AG08396 (cell line): ENCODE measurements around the gene HAUS1.
A peak's percentile ranks its signal among the peaks of the same experiment; 100 is the strongest.
"Not testable (repeated sequence)": the region's sequence is repeated elsewhere in the genome, so short reads cannot be mapped to it uniquely, and the experiment has no call there.

Experiments
- DNase-seq: peaks from one replicate; pipeline ENCODE4 v3.0.0; 2012; ENCODE audit warnings: low spot score, mixed read lengths

Gene HAUS1

DNA sequence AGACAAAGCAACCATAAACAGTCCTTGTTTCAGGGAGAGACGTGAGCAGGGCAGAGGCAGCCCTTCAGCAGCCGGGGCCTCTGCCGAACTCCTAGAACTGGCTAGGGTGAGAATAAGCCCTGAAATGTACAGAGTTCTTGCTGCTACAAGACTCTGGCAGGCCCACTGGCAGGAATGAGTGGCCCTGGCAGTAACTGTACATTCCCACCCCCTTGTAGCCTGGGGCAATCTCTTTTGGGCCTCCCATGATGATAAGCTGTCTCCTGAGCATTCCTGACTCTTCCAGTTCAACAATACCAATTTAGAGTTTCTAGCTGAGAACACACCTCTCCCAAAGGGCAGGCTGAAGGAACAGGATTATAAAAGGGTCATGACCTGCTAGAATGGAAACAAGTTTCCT is 54.3 kb downstream of the HAUS1 start:
- no peak for DNase-seq

- DNase-seq: no peak
These were observed 56.0 kb downstream of the HAUS1 start for GRCh38 chr18:46160050-46160798.

DNA sequence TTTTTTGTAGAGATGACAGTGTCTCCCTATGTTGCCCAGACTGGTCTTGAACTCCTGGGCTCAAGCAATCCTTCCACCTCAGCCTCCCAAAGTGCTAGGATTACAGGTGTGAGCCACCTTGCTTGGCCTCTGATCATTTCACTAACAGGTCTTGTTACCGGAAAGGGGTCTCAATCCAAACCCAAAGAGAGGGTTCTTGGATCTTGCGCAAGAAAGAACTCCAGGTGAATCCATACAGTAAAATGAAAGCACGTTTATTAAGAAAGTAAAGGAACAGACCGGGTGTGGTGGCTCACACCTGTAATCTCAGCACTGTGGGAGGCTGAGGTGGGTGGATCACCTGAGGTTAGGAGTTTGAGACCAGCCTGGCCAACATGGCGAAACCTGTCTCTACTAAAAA is 56.7 kb downstream of the HAUS1 start:
- not testable (repeated sequence) for DNase-seq

- no peak for DNase-seq
These were observed 57.7 kb downstream of the HAUS1 start for GRCh38 chr18:46161703-46162396.

- DNase-seq: no peak
These were observed 58.9 kb downstream of the HAUS1 start for GRCh38 chr18:46163091-46163490.

- DNase-seq: no peak
These were observed 59.8 kb downstream of the HAUS1 start for GRCh38 chr18:46163941-46164499.

GRCh38 chr18:46164502-46164901 is 60.3 kb downstream of the HAUS1 start:
- DNase-seq: not testable (repeated sequence)

DNA sequence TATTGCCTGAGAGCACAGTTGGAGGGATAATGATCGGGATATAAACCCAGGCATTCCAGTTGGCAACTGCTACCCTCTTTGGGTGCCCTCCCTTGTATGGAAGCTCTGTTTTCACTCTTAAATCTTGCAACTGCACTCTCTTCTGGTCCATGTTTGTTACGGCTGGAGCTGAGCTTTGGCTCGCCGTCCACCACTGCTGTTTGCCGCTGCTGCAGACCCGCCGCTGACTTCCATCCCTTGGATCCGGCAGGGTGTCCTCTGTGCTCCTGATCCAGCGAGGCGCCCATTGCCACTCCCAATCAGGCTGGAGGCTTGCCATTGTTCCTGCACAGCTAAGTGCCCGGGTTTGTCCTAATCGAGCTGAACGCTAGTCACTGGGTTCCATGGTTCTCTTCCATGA is 60.7 kb downstream of the HAUS1 start:
- DNase-seq: no peak

GRCh38 chr18:46166261-46166970 is 62.2 kb downstream of the HAUS1 start:
- DNase-seq: no peak

GRCh38 chr18:46167971-46168370 is 63.8 kb downstream of the HAUS1 start:
- no peak for DNase-seq

GRCh38 chr18:46169464-46169941 is 65.3 kb downstream of the HAUS1 start:
- peak; percentile 68 for DNase-seq

DNA sequence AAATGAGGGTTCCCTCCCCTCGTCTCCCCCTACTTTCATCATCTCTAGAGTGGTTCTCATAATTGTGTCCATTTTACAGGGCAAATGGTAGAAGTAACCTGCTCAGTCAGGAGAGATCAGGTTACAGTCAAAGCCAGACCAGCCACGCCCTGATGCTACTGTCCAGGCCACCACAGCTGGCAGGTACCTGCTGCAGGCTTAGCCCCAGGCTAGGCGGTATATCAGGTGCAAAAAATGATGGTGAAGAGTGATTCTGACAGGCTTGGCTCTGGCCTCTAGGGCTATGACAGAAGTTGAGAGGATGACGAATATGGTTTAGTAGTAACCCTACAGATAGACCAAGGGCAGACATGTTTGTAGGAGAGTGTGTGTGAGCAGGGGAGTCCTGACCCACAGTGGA is 67.1 kb downstream of the HAUS1 start:
- DNase-seq: no peak

DNA sequence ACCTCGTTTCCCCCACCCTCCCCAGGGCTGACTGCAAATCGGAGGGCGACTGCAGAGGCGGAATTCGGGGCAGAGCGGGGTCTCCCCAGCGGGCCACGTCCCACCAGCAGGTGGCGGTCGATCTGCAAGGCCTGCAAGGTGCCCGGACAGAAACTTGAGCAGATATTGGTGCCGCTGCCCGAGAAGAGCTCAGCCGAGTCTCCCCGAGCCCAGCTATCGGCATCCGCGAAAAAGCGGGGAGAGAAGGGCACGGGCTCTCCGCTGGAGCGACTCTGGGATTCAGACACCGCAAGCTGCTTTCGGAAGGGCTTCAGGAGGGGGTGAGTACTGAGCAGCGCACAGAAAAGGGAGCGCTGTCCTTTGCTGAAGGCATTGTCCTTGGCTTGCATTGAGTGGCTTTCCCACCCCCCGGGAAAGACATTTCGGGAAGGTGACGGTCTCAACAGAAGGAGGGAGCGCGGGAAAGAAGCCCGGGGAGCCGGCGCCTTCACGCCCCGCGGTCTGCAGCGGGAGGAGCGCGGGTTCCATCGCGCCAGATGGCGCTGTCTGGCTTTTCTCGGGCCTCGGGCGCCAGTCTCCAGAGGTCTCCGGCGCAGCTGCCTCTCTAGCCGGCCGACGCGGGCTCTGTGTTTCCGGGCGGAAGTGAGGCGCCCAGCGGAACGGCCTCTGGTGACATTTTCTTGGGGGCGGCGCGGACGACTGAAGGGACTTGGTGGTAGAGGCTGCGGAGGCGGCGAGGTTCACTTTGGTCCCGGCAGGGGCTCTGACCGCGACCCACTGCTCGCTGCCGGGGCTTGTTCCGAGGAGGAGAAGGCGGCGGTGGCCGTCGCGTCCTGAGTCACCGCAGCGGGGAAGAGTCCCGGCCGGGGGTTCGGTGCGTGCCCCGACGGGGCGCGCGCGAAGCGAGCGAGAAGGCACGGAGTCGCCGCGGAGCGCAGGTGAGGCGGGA is 69.5 kb downstream of the HAUS1 start:
- peak; percentile 95 for DNase-seq

DNA sequence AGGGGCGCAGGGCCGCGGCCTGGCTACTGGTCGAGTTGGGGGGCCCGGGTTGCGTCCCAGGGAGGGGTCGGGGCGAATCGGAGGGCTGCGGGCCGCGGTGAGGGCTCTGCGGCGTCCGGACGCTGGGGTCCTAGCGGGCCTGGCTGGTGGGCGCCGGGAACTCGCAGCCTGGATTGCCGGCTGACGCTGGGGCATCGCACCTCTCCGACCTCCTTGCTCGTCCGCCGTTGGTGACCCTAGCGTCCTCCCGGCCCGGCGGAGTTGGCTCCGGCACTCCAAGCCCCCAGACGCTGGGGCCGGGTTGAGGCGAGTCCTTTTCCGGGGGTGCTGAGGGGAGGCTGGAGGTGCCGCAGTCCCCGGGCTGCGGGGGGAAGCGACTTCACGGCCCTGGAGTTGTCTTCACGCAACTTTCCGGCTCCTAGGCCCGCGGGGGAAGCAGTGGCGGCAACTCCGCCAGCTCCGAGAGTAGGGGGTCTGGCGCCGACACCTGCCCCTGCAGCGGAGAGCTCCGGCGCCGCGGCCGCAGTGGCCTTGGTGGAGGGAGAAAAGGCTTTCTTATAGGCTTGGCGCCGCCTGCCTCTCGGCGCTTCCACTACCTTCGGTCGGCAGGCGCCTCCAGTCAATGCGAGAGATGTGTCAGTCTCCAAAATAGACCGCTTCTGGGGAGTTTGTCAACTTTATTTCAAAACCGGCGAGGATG is 70.3 kb downstream of the HAUS1 start:
- DNase-seq: peak; percentile 52

GRCh38 chr18:46176001-46176400 is 71.8 kb downstream of the HAUS1 start:
- DNase-seq: no peak
